GM18526 (cell line): ENCODE measurements around the gene FBXO48.

Source experiments
- POLR2A ChIP-seq: IDR thresholded peaks from 3 replicates; pipeline ENCODE4 v1.6.1; 2011; ENCODE audit not compliant: insufficient read length; ENCODE audit errors: extremely low read depth

FBXO48 gene

GRCh38 chr2:68412127-68412819 is 54.8 kb downstream of the FBXO48 start:
- no peak for TF ChIP-seq POLR2A

GRCh38 chr2:68411397-68412126 is 55.5 kb downstream of the FBXO48 start:
- TF ChIP-seq POLR2A, result no peak
